CD4-positive, alpha-beta T cell treated with Interleukin-17A for 1 hour (primary cell): ENCODE data around the gene HTRA3.

Experiments
- DNase-seq: peaks from one replicate; pipeline ENCODE4 v3.0.0-alpha.2; 2020

The HTRA3 gene

GRCh38 chr4:8269535-8270417 is at the start of gene HTRA3:
TSS of gene HTRA3 (plus strand) at chr4:8269754. CDS start at chr4:8269969, 215 bp downstream.
- no peak for DNase-seq

- no peak for DNase-seq
Observed at GRCh38 chr4:8220661-8221450, 48.7 kb upstream of the HTRA3 start.

- peak; percentile 54 for DNase-seq
Observed at GRCh38 chr4:8221476-8221875, 48.1 kb upstream of the HTRA3 start.

GRCh38 chr4:8221985-8222384 is 47.6 kb upstream of the HTRA3 start:
- no peak for DNase-seq

GRCh38 chr4:8222609-8223388 is 46.8 kb upstream of the HTRA3 start:
- DNase-seq, result no peak

- no peak for DNase-seq
Observed at GRCh38 chr4:8224267-8224974, 45.1 kb upstream of the HTRA3 start.

- no peak for DNase-seq
Observed at GRCh38 chr4:8224975-8225625, 44.5 kb upstream of the HTRA3 start.

GRCh38 chr4:8225706-8226443 is 43.7 kb upstream of the HTRA3 start:
- no peak for DNase-seq

GRCh38 chr4:8227201-8227770 is 42.3 kb upstream of the HTRA3 start:
- no peak for DNase-seq

GRCh38 chr4:8227771-8228318 is 41.7 kb upstream of the HTRA3 start:
- no peak for DNase-seq

GRCh38 chr4:8228319-8229250 is 41.0 kb upstream of the HTRA3 start:
- DNase-seq, result peak; percentile 72

- no peak for DNase-seq
Observed at GRCh38 chr4:8229331-8229975, 40.1 kb upstream of the HTRA3 start.

GRCh38 chr4:8230033-8230432 is 39.5 kb upstream of the HTRA3 start:
- no peak for DNase-seq

GRCh38 chr4:8230891-8231290 is 38.7 kb upstream of the HTRA3 start:
- DNase-seq, result no peak

- no peak for DNase-seq
Observed at GRCh38 chr4:8231551-8232049, 38.0 kb upstream of the HTRA3 start.

- no peak for DNase-seq
Observed at GRCh38 chr4:8232748-8233147, 36.8 kb upstream of the HTRA3 start.

GRCh38 chr4:8233672-8234484 is 35.7 kb upstream of the HTRA3 start:
- DNase-seq, result no peak

- DNase-seq, result no peak
Observed at GRCh38 chr4:8234715-8235114, 34.8 kb upstream of the HTRA3 start.
